CD14-positive monocyte (primary cell): ENCODE results near the gene IGSF8. TPM values are rescaled to one million over a fixed set of nuclear protein-coding genes. Genes with fewer than 3 reads are reported as not detected.

ENCODE experiments used
- DNase-seq, 3 donors: peaks; one replicate each; pipeline ENCODE4 v3.0.0-alpha.2; 2011 to 2022
- H2AFZ ChIP-seq: 2 replicates; pipeline ENCODE4 v1.6.0; 2012; ENCODE audit warnings: mild to moderate bottlenecking, low read depth, low read length, inconsistent platforms; ENCODE audit not compliant: insufficient read depth, poor library complexity, severe bottlenecking
- H3K27ac ChIP-seq, 2 donors: 1 replicate in 1 of 2; 2 replicates in 1 of 2; pipeline ENCODE4 v1.5.1; 2012 to 2013; ENCODE audit warnings: low read length in 2 of 2, control low read depth in 1 of 2, inconsistent platforms in 1 of 2, low read depth in 1 of 2, mild to moderate bottlenecking in 1 of 2
- H3K27me3 ChIP-seq, 2 donors: one replicate each; pipeline versions ENCODE4 v1.6.0 to v1.6.1; 2011 to 2013; ENCODE audit warnings: low read length in 2 of 2; ENCODE audit not compliant: control insufficient read depth in 2 of 2, insufficient read depth in 2 of 2
- H3K36me3 ChIP-seq, 2 donors: replicated peaks in 1 of 2; 1 replicate in 1 of 2; 2 replicates in 1 of 2; pipeline versions ENCODE4 v1.5.1 to v1.6.1; 2012 to 2013; ENCODE audit warnings: low read length in 2 of 2, control low read depth in 1 of 2, inconsistent platforms in 1 of 2, mild to moderate bottlenecking in 1 of 2; ENCODE audit not compliant: insufficient read depth in 2 of 2, control insufficient read depth in 1 of 2
- H3K4me1 ChIP-seq, 2 donors: 1 replicate in 1 of 2; 2 replicates in 1 of 2; pipeline versions ENCODE4 v1.5.1 to v1.6.1; 2012 to 2013; ENCODE audit warnings: low read length in 2 of 2, control low read depth in 1 of 2, inconsistent platforms in 1 of 2, mild to moderate bottlenecking in 1 of 2, moderate library complexity in 1 of 2; ENCODE audit not compliant: insufficient read depth in 2 of 2, control insufficient read depth in 1 of 2
- H3K4me2 ChIP-seq: replicated peaks from 2 replicates; pipeline ENCODE3; 2012; ENCODE audit warnings: low read length, moderate library complexity, mild to moderate bottlenecking; ENCODE audit not compliant: poor library complexity, severe bottlenecking; ENCODE audit errors: extremely low read depth
- H3K4me3 ChIP-seq, 3 experiments: fragments of 200-600 bp in 1 of 3; sonication (generic) in 1 of 3; replicated peaks in 1 of 3; 1 replicate in 2 of 3; 2 replicates in 1 of 3; pipeline ENCODE4 v1.5.1; 2011 to 2013; ENCODE audit warnings: low read length in 3 of 3, mild to moderate bottlenecking in 3 of 3, control low read depth in 2 of 3, low read depth in 2 of 3, inconsistent platforms in 1 of 3, moderate library complexity in 1 of 3
- H3K79me2 ChIP-seq: 2 replicates; pipeline ENCODE4 v1.6.0; 2012; ENCODE audit warnings: mild to moderate bottlenecking, control low read depth, inconsistent platforms, low read length, moderate library complexity; ENCODE audit not compliant: insufficient read depth
- H3K9ac ChIP-seq: 2 replicates; pipeline ENCODE4 v1.6.0; 2017; ENCODE audit warnings: low read length, mild to moderate bottlenecking; ENCODE audit not compliant: insufficient read depth, poor library complexity, severe bottlenecking
- H3K9me3 ChIP-seq, 2 donors: replicated peaks in 1 of 2; 1 replicate in 1 of 2; 2 replicates in 1 of 2; pipeline versions ENCODE4 v1.5.1 to v1.6.1; 2012 to 2013; ENCODE audit warnings: low read length in 2 of 2, control low read depth in 1 of 2; ENCODE audit not compliant: control insufficient read depth in 1 of 2, insufficient read depth in 1 of 2
- H4K20me1 ChIP-seq: 2 replicates; pipeline ENCODE4 v1.6.0; 2012; ENCODE audit warnings: mild to moderate bottlenecking, low read length, control low read depth, moderate library complexity; ENCODE audit not compliant: insufficient read depth
- H3K27ac Mint-ChIP-seq, 7 donors: one replicate each; pipeline ENCODE4 v1.8.0; 2020; ENCODE audit warnings: mild to moderate bottlenecking in 7 of 7, mixed read lengths in 7 of 7, moderate library complexity in 6 of 7, inconsistent platforms in 2 of 7
- H3K27me3 Mint-ChIP-seq, 3 donors: one replicate each; pipeline ENCODE4 v1.8.0; 2021 to 2022; ENCODE audit warnings: low read depth in 3 of 3, mild to moderate bottlenecking in 3 of 3, mixed read lengths in 3 of 3, moderate library complexity in 3 of 3, inconsistent platforms in 1 of 3
- H3K36me3 Mint-ChIP-seq, 2 donors: one replicate each; pipeline ENCODE4 v1.8.0; 2020; ENCODE audit warnings: mixed read lengths in 2 of 2, inconsistent platforms in 1 of 2, mild to moderate bottlenecking in 1 of 2
- H3K4me1 Mint-ChIP-seq: one replicate; pipeline ENCODE4 v1.8.0; 2020; ENCODE audit warnings: mild to moderate bottlenecking, mixed read lengths
- H3K4me3 Mint-ChIP-seq, 2 donors: one replicate each; pipeline ENCODE4 v1.8.0; 2020; ENCODE audit warnings: mild to moderate bottlenecking in 2 of 2, mixed read lengths in 2 of 2, moderate library complexity in 1 of 2
- H3K9me3 Mint-ChIP-seq, 7 donors: one replicate each; pipeline ENCODE4 v1.8.0; 2020 to 2022; ENCODE audit warnings: mixed read lengths in 7 of 7, mild to moderate bottlenecking in 6 of 7, moderate library complexity in 6 of 7, inconsistent platforms in 2 of 7
- WGBS: methylation state at CpG from one replicate; pipeline ENCODE4 v1.1.5; 2013; ENCODE audit warnings: missing lambda C conversion rate; ENCODE audit not compliant: insufficient coverage; 5-methylcytosine and 5-hydroxymethylcytosine counted together
- intact Hi-C, 2 donors: fragments of 100-400 bp; cut with micrococcal nuclease; formaldehyde crosslinking; loops; one replicate each; pipeline versions ENCODE4 v1.15.0 to v1.15.1; 2023
- polyA plus RNA-seq, 3 donors: library from polyadenylated mRNA; depleted of rRNA in 1 of 3; unstranded in 2 of 3; stranded (reverse) in 1 of 3; fragments of 300-500 nt in 2 of 3; fragments of >200 nt in 1 of 3; fragmentation: Illumina TruSeq in 2 of 3; gene quantifications; 1 replicate in 2 of 3; 2 replicates in 1 of 3; pipeline ENCODE4 v1.2.3, GENCODE V29; 2012 to 2021
- TF ChIP-seq, protein P1 (sequence below): fragments of 200-600 bp; IDR thresholded peaks from one replicate; pipeline ENCODE4 v1.8.0; 2022; ENCODE audit warnings: antibody characterized with exemption, mild to moderate bottlenecking

Gene IGSF8
- polyA plus RNA-seq, 3 donors: 9.6 to 23.9 (median 10.8) TPM

GRCh38 chr1:160137216-160137862 is 38.9 kb upstream of the IGSF8 start:
- Mint-ChIP-seq H3K4me1 (peaks cover 20% of the 10 kb centered on the region), H3K27ac (no peak overlapping the region), H3K9me3 (peaks cover 0 to 1% (median 0%) of the 10 kb centered on the region in 7 donors), H3K4me3 (no peak overlapping the region), H3K27me3 (peaks cover 7 to 11% (median 7%) of the 10 kb centered on the region in 3 donors), H3K36me3 (no peaks in the 10 kb centered on the region)
- H3K27ac ChIP-seq: no peak overlapping the region
- H3K9ac ChIP-seq: no peak overlapping the region
- no peak overlapping the region for H2AFZ ChIP-seq
- H3K27me3 ChIP-seq: no peaks in the 10 kb centered on the region
- DNase-seq: no peak
- H4K20me1 ChIP-seq: no peaks in the 10 kb centered on the region
- H3K4me2 ChIP-seq: no peak overlapping the region
- intact Hi-C loops: no loop called here
- WGBS: 98% methylated on average over 7 of the region's 8 CpGs
- no peak overlapping the region for H3K4me3 ChIP-seq
- H3K79me2 ChIP-seq: no peaks in the 10 kb centered on the region
- peaks cover 19 to 25% of the 10 kb centered on the region in 2 donors for H3K4me1 ChIP-seq
- no peaks in the 10 kb centered on the region for H3K9me3 ChIP-seq
- H3K36me3 ChIP-seq: no peaks in the 10 kb centered on the region
- TF ChIP-seq, protein P1, sequence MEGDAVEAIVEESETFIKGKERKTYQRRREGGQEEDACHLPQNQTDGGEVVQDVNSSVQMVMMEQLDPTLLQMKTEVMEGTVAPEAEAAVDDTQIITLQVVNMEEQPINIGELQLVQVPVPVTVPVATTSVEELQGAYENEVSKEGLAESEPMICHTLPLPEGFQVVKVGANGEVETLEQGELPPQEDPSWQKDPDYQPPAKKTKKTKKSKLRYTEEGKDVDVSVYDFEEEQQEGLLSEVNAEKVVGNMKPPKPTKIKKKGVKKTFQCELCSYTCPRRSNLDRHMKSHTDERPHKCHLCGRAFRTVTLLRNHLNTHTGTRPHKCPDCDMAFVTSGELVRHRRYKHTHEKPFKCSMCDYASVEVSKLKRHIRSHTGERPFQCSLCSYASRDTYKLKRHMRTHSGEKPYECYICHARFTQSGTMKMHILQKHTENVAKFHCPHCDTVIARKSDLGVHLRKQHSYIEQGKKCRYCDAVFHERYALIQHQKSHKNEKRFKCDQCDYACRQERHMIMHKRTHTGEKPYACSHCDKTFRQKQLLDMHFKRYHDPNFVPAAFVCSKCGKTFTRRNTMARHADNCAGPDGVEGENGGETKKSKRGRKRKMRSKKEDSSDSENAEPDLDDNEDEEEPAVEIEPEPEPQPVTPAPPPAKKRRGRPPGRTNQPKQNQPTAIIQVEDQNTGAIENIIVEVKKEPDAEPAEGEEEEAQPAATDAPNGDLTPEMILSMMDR: no peak

- no peak for DNase-seq
- Mint-ChIP-seq H3K27ac (no peak overlapping the region), H3K9me3 (peaks cover 0 to 1% (median 0%) of the 10 kb centered on the region in 7 donors), H3K4me3 (no peak overlapping the region), H3K4me1 (peaks cover 18% of the 10 kb centered on the region), H3K36me3 (no peaks in the 10 kb centered on the region), H3K27me3 (peaks cover 8 to 13% (median 12%) of the 10 kb centered on the region in 3 donors)
- Histone ChIP-seq H3K4me2 (no peak overlapping the region), H3K9me3 (no peaks in the 10 kb centered on the region), H4K20me1 (no peaks in the 10 kb centered on the region), H3K36me3 (no peaks in the 10 kb centered on the region), H3K27me3 (no peaks in the 10 kb centered on the region), H3K4me3 (no peak overlapping the region), H3K27ac (no peak overlapping the region), H3K9ac (no peak overlapping the region), H3K79me2 (no peaks in the 10 kb centered on the region), H3K4me1 (peaks cover 18 to 22% of the 10 kb centered on the region in 2 donors), H2AFZ (no peak overlapping the region)
- intact Hi-C loops: no loop called here
- TF ChIP-seq, protein P1: no peak
- WGBS: 93% methylated on average over 5 of the region's 5 CpGs
Observed at GRCh38 chr1:160136926-160137200, 38.4 kb upstream of the IGSF8 start.
